K562 (cell line): Measurements from ENCODE around the gene REG3G. TPM values are rescaled to one million over a fixed set of nuclear protein-coding genes. Genes with fewer than 3 reads are reported as not detected.
A peak's percentile ranks its signal among the peaks of the same experiment; 100 is the strongest.

ENCODE experiments used
- ATAC-seq: fragments of 200-7000 bp; cut with Tn5 transposase; 3 replicates; pipeline ENCODE4 v1.9.1; 2020; ENCODE audit warnings: moderate library complexity
- BruUV-seq: library from RNA; stranded (reverse); fragments of 400-500 nt; replicated peaks from 2 replicates; lab custom pipeline; 2021; lab: Mats Ljungman, UMichigan
- CTCF ChIA-PET: fragments of 300-600 bp; formaldehyde crosslinking; extraction: SDS; loops from one replicate; lab custom pipeline; 2021; ENCODE audit warnings: low intra/inter-chr PET ratio; lab: Yijun Ruan, JAX
- POLR2A ChIA-PET: fragments of 300-600, 350-650 bp; sonication (Branson Sonifier 250); formaldehyde crosslinking; extraction: SDS; loops from one replicate; lab custom pipeline; 2021; ENCODE audit warnings: antibody characterized with exemption, inconsistent platforms; lab: Yijun Ruan, JAX
- DNase-seq, 4 experiments: peaks; one replicate each; pipeline versions ENCODE4 v3.0.0 to v3.0.0-alpha.2; 2011 to 2018; ENCODE audit warnings: low spot score in 3 of 4, mixed read lengths in 3 of 4; ENCODE audit errors: extremely low read depth in 1 of 4
- FAIRE-seq: peaks from 2 replicates; lab custom pipeline; 2011; peaks lifted over from hg19 to GRCh38; lab: Jason Lieb, UNC
- H2AFZ ChIP-seq: 2 replicates; pipeline ENCODE4 v1.6.0; 2011; ENCODE audit warnings: low read depth, low read length, control low read depth, inconsistent platforms
- H3K27ac ChIP-seq: fragments of 200-600 bp; 3 replicates; pipeline ENCODE4 v1.8.0; 2011; ENCODE audit warnings: low read depth, mild to moderate bottlenecking, control low read depth, inconsistent platforms, low read length, moderate library complexity, mixed read lengths; ENCODE audit errors: extremely low read depth
- H3K27me3 ChIP-seq, 2 experiments: fragments of 300-600 bp in 1 of 2; 2 replicates in 1 of 2; 3 replicates in 1 of 2; pipeline versions ENCODE4 v1.6.0 to v1.8.0; 2011; ENCODE audit warnings: inconsistent platforms in 2 of 2, low read length in 2 of 2, mild to moderate bottlenecking in 1 of 2, mixed read lengths in 1 of 2, moderate library complexity in 1 of 2; ENCODE audit not compliant: control insufficient read depth in 2 of 2, insufficient read depth in 2 of 2
- H3K36me3 ChIP-seq: fragments of 300-600 bp; 3 replicates; pipeline ENCODE4 v1.8.0; 2011; ENCODE audit warnings: mild to moderate bottlenecking, low read length, inconsistent platforms; ENCODE audit not compliant: control insufficient read depth, insufficient read depth
- H3K4me1 ChIP-seq, 2 experiments: fragments of 200-600 bp in 1 of 2; replicated peaks in 1 of 2; 2 replicates in 1 of 2; 3 replicates in 1 of 2; pipeline versions ENCODE4 v1.5.1 to v1.8.0; 2011; ENCODE audit warnings: inconsistent platforms in 2 of 2, low read length in 2 of 2, mild to moderate bottlenecking in 1 of 2, mixed read lengths in 1 of 2, moderate library complexity in 1 of 2; ENCODE audit not compliant: control insufficient read depth in 2 of 2, insufficient read depth in 2 of 2
- H3K4me2 ChIP-seq: 2 replicates; pipeline ENCODE4 v1.6.1; 2011; ENCODE audit warnings: low read length, control low read depth, inconsistent platforms, mixed read lengths; ENCODE audit not compliant: insufficient read depth
- H3K4me3 ChIP-seq: fragments of 200-600 bp; sonication (generic), shearing (Covaris generic); 2 replicates; pipeline ENCODE4 v1.5.1; 2016; ENCODE audit warnings: control low read depth, inconsistent platforms
- H3K79me2 ChIP-seq: fragments of 200-600 bp; 3 replicates; pipeline ENCODE4 v1.8.0; 2011; ENCODE audit warnings: low read length, inconsistent platforms; ENCODE audit not compliant: control insufficient read depth, insufficient read depth
- H3K9ac ChIP-seq, 2 experiments: 2 replicates each; pipeline versions ENCODE4 v1.6.0 to v1.6.1; 2011; ENCODE audit warnings: low read depth in 2 of 2, low read length in 2 of 2, control low read depth in 1 of 2, inconsistent platforms in 1 of 2, mild to moderate bottlenecking in 1 of 2, mixed read lengths in 1 of 2; ENCODE audit not compliant: insufficient read depth in 1 of 2
- H3K9me1 ChIP-seq: one replicate; pipeline ENCODE4 v1.6.0; 2011; ENCODE audit warnings: inconsistent platforms, mild to moderate bottlenecking, low read length, moderate library complexity; ENCODE audit not compliant: control insufficient read depth, insufficient read depth
- H3K9me3 ChIP-seq: replicated peaks from 2 replicates; pipeline ENCODE4 v1.5.1; 2011; ENCODE audit warnings: low read depth, low read length, inconsistent platforms; ENCODE audit not compliant: control insufficient read depth, insufficient read depth
- H4K20me1 ChIP-seq: replicated peaks from 2 replicates; pipeline ENCODE4 v1.6.1; 2011; ENCODE audit warnings: low read length, inconsistent platforms, mixed read lengths; ENCODE audit not compliant: control insufficient read depth, insufficient read depth
- JUND ChIP-seq, 2 experiments: IDR thresholded peaks; 2 replicates in 1 of 2; 3 replicates in 1 of 2; pipeline ENCODE4 v1.6.1; 2011; ENCODE audit warnings: borderline replicate concordance in 2 of 2, low read depth in 2 of 2, low read length in 2 of 2, improper control_type of control experiment in 1 of 2, missing biosample characterization in 1 of 2, missing genetic modification characterization in 1 of 2, missing genetic modification reagents in 1 of 2
- RAD21 ChIP-seq, 2 experiments: fragments of 250-450 bp in 1 of 2; fragments of 450-650 bp in 1 of 2; sonication (Bioruptor Pico) in 1 of 2; formaldehyde crosslinking in 1 of 2; IDR thresholded peaks in 1 of 2; conservative IDR thresholded peaks in 1 of 2; 2 replicates each; pipeline versions ENCODE4 v1.4.0 to v1.8.0; 2020 to 2022; ENCODE audit warnings: mild to moderate bottlenecking in 2 of 2, moderate library complexity in 1 of 2
- REST ChIP-seq, 2 experiments: fragments of 450-650 bp; formaldehyde crosslinking in 1 of 2; IDR thresholded peaks; 2 replicates each; pipeline versions ENCODE4 v1.4.0 to v1.6.1; 2014 to 2020; ENCODE audit warnings: mild to moderate bottlenecking in 2 of 2, borderline replicate concordance in 1 of 2, low read depth in 1 of 2
- SMC3 ChIP-seq: conservative IDR thresholded peaks from 2 replicates; pipeline ENCODE4 v1.6.1; 2011; ENCODE audit warnings: low read depth, low read length, improper control_type of control experiment; ENCODE audit not compliant: insufficient read depth
- STAG1 ChIP-seq: sonication (generic); formaldehyde crosslinking; IDR thresholded peaks from 2 replicates; pipeline ENCODE4 v1.5.0; 2020; ENCODE audit warnings: missing genetic modification reagents, borderline replicate concordance
- WGBS: fragments of 100-300 bp; shearing (Covaris generic); methylation state at CpG from one replicate; pipeline ENCODE4 v1.1.6; 2016; ENCODE audit warnings: low coverage, mixed read lengths; ENCODE audit not compliant: insufficient coverage; ENCODE audit errors: missing lambda C conversion rate; 5-methylcytosine and 5-hydroxymethylcytosine counted together
- in situ Hi-C: fragments of 300-500 bp; cut with MboI; formaldehyde crosslinking; loops from 4 replicates; pipeline ENCODE4 v1.15.0; 2018; ENCODE audit warnings: inconsistent platforms, mixed read lengths
- intact Hi-C: fragments of 100-400 bp; cut with micrococcal nuclease; formaldehyde crosslinking; loops from 2 replicates; pipeline ENCODE4 v1.14.2; 2022
- polyA plus RNA-seq, 8 experiments: library from polyadenylated mRNA; depleted of rRNA in 4 of 8; stranded (reverse) in 5 of 8; unstranded in 3 of 8; fragments of >200 nt; fragmentation: Nextera tagmentation in 2 of 8; fragmentation: Illumina TruSeq in 1 of 8; extraction: Ambion mirVana in 2 of 8; extraction: Trizol in 1 of 8; gene quantifications; 2 replicates each; pipeline versions ENCODE4 v1.2.1 to v1.2.3, GENCODE V29; 2011 to 2014; ENCODE audit warnings: inconsistent platforms in 1 of 8, missing spikeins in 1 of 8
- total RNA-seq, 7 experiments: library from RNA; depleted of rRNA in 6 of 7; stranded (reverse); fragments of >200 nt in 6 of 7; fragmentation: Illumina TruSeq in 2 of 7; extraction: Trizol in 2 of 7; gene quantifications; 2 replicates each; pipeline versions ENCODE4 v1.2.1 to v1.2.3, GENCODE V29; 2011 to 2021; ENCODE audit warnings: low replicate concordance in 1 of 7
- TF ChIP-seq, protein P1 (sequence below), 3 experiments: IDR thresholded peaks in 2 of 3; conservative IDR thresholded peaks in 1 of 3; 2 replicates each; pipeline ENCODE4 v1.5.1; 2011 to 2012; ENCODE audit warnings: low read length in 3 of 3, mild to moderate bottlenecking in 3 of 3, control low read depth in 2 of 3, improper control_type of control experiment in 1 of 3, inconsistent platforms in 1 of 3, low read depth in 1 of 3, mixed read lengths in 1 of 3, moderate library complexity in 1 of 3; ENCODE audit not compliant: insufficient read depth in 2 of 3

Gene REG3G
- total and polyA plus RNA-seq, 9 of the 15 experiments (the other 6 are each of a cell fraction or from before 2014, with no cell fraction given) = not detected

- no peaks in the 10 kb centered on the region for H3K4me1 ChIP-seq
- H3K4me3 ChIP-seq = no peak overlapping the region
- H3K9me1 ChIP-seq = no peaks in the 10 kb centered on the region
- in situ Hi-C loops (no loop called here), intact Hi-C loops (loop anchor here (10.0 kb wide), 1 partner anchor 305 kb away; no protein-coding TSS in a partner anchor)
- H3K9me3 ChIP-seq = no peaks in the 10 kb centered on the region
- ChIA-PET POLR2A (no interaction called here), CTCF (no interaction called here)
- peak; percentile 75 for ATAC-seq
- 2% methylated on average over 9 of the region's 9 CpGs for WGBS
- H3K4me2 ChIP-seq = no peak overlapping the region
- H4K20me1 ChIP-seq = no peaks in the 10 kb centered on the region
- no peak overlapping the region for H3K27ac ChIP-seq
- peak; percentile 52 for FAIRE-seq
- no peaks in the 10 kb centered on the region for H3K79me2 ChIP-seq
- no peaks in the 10 kb centered on the region for H3K27me3 ChIP-seq
- H2AFZ ChIP-seq = no peak overlapping the region
- H3K9ac ChIP-seq = no peak overlapping the region
- H3K36me3 ChIP-seq = no peaks in the 10 kb centered on the region
- peak; percentile 42 to 60 (median 57) for DNase-seq
- no TSS peak for BruUV-seq
- TF ChIP-seq REST (IDR thresholded peaks at IDR 0.05; ENCODE audit: borderline replicate concordance) (peak; percentile 63; the same call in 1 of the 2 replicates), REST (CRISPR knock-in tag; IDR thresholded peaks at IDR 0.05; ENCODE audit: low read depth) (no peak), STAG1 (CRISPR knock-in tag) (peak; percentile 31; the same call in 1 of the 2 replicates), JUND (IDR thresholded peaks at IDR 0.05; ENCODE audit: borderline replicate concordance, low read depth, low read length) (no peak), JUND (tag; IDR thresholded peaks at IDR 0.05; ENCODE audit: borderline replicate concordance, low read depth, low read length) (no peak), SMC3 (peak; percentile 73), RAD21 (CRISPR knock-in tag; conservative IDR thresholded peaks at IDR 0.05 in 1 of 2, IDR thresholded peaks at IDR 0.05 in 1 of 2) (peak; percentile 68 to 76)
- TF ChIP-seq, protein P1, sequence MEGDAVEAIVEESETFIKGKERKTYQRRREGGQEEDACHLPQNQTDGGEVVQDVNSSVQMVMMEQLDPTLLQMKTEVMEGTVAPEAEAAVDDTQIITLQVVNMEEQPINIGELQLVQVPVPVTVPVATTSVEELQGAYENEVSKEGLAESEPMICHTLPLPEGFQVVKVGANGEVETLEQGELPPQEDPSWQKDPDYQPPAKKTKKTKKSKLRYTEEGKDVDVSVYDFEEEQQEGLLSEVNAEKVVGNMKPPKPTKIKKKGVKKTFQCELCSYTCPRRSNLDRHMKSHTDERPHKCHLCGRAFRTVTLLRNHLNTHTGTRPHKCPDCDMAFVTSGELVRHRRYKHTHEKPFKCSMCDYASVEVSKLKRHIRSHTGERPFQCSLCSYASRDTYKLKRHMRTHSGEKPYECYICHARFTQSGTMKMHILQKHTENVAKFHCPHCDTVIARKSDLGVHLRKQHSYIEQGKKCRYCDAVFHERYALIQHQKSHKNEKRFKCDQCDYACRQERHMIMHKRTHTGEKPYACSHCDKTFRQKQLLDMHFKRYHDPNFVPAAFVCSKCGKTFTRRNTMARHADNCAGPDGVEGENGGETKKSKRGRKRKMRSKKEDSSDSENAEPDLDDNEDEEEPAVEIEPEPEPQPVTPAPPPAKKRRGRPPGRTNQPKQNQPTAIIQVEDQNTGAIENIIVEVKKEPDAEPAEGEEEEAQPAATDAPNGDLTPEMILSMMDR (IDR thresholded peaks at IDR 0.05 in 2 of 3, conservative IDR thresholded peaks at IDR 0.05 in 1 of 3; ENCODE audit: insufficient read depth in 2 of 3, low read depth in 1 of 3, low read length in 3 of 3) = peak; percentile 60 to 74 (median 72)
Measured at GRCh38 chr2:78979380-78980151, 45.9 kb upstream of the REG3G start.
